HG02759 (cell line): ENCODE results near the gene ENAH.
"Not testable (repeated sequence)": the region's sequence is repeated elsewhere in the genome, so short reads cannot be mapped to it uniquely, and the experiment has no call there.

ENCODE experiments used
- ATAC-seq: cut with Tn5 transposase; IDR thresholded peaks from one replicate; pipeline ENCODE4 v1.9.1; 2021; ENCODE audit warnings: mild to moderate bottlenecking, moderate library complexity; ENCODE audit not compliant: unreplicated experiment

The ENAH gene

GRCh38 chr1:225652729-225653462 is at the start of gene ENAH:
ENAH (minus strand) TSS chr1:225653123; CDS start chr1:225652690, 433 bp downstream.
- ATAC-seq = peak; percentile 80

- ATAC-seq = no peak
Measured at GRCh38 chr1:225700889-225701465, 48.1 kb upstream of the ENAH start.

DNA sequence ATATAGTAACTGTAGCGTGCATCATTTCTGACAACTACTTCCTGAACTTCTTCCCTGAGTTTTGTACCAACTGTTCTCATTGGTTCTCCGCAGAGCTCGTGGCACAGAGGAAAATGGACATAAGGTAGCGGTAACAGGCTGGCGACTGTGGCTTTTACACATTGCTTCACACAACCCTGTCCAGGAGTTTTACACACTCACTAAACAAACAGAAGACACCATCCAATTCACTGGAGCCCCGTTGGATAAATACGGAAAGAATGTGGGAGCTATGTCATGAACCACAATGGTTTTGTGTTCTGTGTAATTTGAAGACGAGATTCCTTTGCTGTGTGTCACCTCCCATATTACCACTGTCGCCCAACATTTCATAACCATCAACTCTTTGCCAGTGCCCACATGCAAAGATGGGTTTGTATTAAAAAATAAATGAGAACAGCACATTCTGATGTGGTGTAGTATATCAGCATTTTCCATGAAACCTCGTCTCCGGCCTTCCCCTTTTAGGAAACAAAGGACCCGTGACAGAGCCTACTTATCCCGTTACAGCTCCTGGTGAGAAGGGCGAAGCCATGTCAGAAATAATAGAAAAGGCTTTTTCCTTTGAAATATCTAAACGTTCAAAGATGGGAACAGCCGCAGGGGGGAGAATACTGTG is 47.4 kb upstream of the ENAH start:
- ATAC-seq = no peak

DNA sequence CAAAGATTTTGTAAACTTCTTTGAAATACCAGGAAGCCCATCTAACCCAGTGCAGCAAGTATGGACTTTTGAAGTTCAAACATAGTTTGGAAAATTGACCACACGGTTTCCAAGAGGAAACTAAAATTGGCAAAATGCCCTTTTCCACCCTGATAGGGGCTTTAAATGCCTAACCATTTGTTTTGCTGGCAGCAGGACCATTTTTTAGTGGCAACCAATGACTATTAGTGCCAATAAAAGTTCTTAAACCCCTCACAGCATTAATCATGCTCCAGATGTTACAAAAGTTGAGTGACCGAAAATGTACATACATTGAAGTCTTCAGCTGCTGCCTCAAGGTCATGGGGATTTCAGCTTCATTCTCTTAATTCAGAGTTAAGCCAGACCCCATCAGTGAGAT is 46.4 kb upstream of the ENAH start:
- ATAC-seq = no peak

DNA sequence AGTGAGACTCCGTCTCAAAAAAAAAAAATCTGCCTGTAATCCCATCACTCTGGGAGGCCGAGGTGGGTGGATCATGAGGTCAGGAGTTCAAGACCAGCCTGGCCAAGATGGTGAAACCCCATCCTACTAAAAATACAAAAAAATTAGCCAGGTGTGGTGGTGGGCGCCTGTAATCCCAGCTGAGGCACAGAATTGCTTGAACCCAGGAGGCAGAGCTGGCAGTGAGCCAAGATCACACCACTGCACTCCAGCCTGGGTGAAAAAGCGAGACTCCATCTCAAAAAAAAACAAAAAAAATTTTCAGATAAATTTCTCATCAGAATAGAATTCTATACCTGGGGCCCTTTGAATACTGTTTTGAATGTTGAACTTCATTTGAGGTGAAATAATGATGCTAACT is 45.3 kb upstream of the ENAH start:
- ATAC-seq = not testable (repeated sequence)

DNA sequence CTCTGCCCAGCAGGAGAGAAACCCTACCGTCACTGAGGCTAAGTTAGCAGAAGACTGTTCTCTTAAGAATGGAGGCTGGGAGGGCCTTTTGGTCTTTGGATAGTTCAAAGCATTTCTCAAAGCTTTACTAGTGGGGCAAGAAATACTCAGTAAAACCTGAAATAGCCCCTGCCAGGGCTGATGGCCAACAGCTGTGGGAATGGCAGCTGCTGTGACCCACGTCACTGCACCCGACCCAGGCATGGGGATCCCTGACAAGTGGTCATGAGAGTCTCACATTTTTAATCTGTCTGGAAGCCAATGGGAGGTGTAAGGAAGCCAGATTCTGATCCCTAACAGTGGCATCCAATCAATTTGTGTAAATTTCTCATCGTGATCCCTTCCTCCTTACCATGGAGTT is 44.5 kb upstream of the ENAH start:
- ATAC-seq = no peak

DNA sequence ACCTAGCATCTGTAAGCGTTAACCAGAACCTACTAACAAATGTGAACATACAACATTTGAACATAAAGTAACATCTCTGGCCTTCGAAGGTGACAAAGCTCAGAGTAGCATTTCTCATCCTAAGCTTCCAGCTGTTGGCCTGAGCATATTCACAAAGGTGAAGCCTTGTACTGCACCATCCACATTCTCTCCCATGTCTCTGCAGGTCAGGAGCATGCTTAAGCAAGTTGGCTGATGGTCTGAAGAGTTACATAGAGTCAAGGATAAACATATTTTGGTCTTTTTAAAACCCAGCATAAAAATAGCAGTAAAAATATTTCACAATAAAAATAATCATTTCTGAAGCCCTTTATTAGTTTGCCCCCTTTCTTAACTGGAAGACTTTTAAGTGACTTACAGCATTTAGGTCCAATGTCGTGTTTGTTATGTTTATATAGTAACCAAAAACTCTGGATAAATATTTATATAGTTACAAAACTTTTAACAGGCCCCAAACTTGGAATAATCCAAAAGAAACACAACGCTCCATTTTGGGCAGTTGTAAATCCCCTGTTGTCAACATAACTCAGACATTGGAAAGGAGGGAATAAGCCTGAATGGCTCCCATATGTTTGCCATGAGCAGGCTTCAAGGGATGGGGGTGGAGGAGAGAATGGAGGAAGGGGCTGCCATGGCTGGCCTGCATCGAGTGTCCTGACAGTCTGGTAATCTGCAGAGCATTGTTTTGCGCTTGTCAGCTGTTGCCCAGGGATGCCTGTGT is 42.8 kb upstream of the ENAH start:
- ATAC-seq = no peak

- ATAC-seq = no peak
Measured at GRCh38 chr1:225694151-225694603, 41.3 kb upstream of the ENAH start.

DNA sequence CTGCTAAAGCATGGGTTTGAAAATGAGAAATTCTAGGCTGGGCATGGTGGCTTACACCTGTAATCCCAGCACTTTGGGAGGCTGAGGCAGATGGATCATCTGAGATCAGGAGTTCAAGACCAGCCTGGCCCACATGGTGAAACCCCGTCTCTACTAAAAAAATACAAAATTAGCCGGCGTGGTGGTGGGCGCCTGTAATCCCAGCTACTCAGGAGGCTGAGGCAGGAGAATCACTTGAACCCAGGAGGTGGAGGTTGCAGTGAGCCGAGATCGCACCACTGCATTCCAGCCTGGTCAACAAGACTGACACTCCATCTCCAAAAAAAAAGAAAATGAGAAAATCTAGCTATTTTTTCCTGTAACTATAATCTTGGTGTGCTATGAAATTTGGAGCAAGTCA is 40.8 kb upstream of the ENAH start:
- ATAC-seq = not testable (repeated sequence)

DNA sequence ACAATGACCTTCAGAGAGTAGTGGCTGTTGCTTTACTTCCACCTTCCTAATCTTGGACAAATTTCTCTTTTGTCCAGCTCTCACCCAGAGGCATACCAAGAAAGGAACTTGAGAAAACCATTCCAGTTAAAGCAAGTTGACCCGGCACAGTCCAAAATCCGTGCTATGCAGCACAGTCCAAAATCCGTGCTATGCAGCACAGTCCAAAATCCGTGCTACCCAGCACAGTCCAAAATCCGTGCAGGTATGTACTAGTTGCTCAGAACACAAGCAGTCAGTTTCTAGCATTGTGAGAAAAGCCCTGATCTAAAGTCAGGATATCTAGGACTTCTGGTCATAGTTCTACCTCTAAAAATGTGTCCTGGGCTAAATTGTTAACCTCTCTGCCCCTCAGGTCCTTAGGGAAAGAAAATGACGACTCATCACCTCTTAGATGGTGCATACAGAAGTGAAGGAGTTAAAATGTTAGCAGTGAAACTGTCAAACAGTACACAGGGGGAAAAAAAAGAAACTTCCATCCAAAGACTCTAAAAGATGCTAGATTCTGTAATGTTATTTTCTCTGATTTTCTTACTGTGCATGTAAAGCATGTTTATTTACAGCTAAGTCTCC is 40.3 kb upstream of the ENAH start:
- no peak for ATAC-seq

DNA sequence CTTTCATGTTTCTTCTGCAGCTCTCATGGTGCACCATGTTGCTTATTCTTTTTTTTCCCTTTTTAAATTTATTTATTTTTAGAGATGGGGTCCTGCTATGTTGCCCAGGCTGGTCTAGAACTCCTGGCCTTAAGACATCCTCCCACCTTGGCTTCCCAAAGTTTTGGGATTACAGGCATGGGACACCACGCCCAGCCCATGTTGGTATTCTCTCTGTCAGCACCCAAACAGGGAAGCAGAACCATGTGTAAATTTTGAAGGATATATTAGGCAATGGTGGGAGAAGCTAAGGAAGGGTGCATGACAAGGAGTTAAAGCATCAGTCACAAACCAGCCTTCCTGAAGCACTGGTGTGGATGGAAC is 39.6 kb upstream of the ENAH start:
- ATAC-seq = no peak

DNA sequence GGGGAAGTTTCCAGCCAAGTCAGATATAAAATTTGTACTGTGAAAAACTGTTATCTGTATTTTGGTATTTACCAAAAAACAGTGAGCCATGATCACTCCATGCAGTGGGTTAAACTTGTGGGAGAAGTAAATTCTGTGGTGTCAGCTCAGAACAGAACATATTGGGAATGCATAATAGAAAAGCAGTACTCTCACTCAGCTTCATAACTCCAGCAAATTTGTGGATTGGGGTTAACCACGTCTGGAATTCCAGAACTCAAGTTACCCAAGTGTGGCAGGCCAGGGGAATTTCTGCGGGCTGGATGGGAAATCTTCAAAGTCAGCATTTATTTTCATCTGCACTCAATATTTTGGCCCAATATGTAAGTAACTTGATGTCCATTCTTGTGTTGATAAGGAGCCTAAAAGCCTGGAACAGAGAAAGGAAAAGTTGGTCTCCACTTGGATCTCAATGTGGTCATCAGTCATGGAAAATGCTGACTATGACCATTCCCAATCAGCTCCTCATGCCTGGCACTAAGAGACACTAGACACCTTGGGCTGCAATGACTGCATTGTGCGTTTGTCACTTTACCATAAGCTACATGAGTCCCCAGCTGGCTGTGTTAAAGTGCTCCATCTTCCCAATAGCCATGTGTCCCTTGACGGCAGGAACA is 39.1 kb upstream of the ENAH start:
- no peak for ATAC-seq

- ATAC-seq = no peak
Measured at GRCh38 chr1:225691377-225691776, 38.5 kb upstream of the ENAH start.

DNA sequence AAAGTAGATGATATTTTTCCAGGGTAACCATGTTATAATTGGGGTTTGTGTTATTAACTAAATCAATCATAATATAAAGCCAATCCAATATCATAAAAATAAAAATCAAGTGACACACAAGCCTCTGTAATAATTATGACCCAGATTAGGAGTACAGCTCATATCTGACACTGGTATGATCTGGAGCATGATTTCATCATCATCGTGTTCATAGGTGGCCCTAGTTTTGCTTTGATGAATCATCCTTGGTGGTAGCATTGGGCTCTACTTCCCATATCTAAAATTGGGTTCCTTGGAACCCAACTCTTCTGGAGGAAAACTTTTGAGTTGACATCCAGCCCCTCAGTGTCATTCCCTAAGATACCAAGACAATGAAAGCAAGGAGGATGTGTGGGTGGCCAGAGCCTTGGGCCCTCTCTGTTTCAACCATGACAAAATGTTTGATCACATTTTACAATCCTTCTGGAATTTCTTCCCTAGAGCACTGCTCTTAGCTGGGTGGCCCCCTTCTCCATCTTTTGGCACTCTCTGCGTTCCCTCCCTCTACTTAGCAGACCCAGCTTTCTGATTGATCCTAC is 37.0 kb upstream of the ENAH start:
- no peak for ATAC-seq

GRCh38 chr1:225688345-225688744 is 35.4 kb upstream of the ENAH start:
- ATAC-seq = no peak

DNA sequence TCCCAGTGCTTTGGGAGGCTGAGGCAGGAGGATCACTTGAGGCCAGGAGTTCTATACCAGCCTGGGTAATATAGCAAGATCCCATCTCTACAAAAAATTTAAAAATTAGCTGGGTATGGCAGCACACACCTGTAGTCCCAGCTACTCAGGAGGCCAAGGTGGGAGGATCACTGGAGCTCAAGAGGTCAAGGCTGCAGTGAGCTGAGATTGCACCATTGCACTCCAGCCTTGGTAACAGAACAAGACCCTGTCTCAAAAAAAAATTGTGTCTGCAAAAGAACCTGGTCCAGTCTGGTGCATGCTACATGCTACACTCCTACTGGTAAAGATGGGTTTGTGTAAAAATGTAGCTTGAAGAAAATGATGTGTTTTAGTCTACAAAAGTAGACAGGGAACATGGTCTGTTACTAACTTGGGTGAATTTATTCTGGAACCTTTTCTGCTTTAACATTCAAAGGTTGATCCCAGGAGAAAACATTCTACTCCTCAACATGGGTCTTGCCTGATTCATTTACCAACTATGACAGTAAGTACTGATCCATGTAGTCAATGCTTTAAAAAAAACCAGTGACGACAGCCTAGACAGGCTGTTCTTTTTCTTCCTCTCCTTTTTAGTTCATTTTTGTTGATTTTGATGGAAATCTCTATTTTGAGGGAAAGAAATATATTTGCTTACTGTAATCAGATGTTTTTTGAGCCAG is 32.7 kb upstream of the ENAH start:
- ATAC-seq = no peak

DNA sequence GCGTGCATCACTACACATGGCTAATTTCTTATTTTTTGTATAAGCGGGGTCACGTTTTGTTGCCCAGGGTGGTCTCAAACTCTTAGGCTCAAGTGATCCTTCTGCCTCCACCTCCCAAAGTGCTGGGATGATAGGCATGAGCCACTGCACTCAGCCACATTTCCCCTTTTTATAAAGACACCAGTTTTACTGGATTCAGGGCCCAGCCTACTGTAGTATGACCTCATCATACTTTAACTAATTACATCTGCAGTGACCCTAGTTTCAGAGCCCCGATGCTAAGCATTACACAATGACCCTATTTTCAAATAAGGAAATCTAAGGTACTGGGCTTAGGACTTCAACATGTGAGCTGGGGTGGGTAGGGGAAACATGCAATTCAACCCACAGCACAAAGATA is 31.8 kb upstream of the ENAH start:
- no peak for ATAC-seq

- no peak for ATAC-seq
Measured at GRCh38 chr1:225681231-225681630, 28.3 kb upstream of the ENAH start.

DNA sequence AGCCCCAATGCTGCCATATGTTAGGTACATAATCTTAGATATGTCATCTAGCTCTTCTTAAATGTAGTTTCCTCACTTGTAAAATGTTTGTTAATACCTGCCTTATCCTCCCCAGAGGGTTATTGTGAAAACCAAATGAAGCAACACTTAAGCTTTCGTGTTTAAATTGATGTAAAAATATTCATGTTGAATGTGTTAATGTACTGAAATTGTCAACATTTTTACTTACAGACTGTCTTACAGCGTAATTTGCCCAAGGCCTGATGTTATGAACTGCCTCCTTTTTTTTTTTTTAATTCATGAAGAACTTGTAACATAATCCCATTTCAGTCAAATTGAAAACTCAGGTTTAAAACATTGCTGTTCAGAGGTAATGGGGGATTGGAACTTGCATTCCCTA is 25.6 kb upstream of the ENAH start:
- no peak for ATAC-seq
